GM21381 (cell line): Measurements from ENCODE around the gene GPR146.

ENCODE experiments used
- ATAC-seq: cut with Tn5 transposase; IDR thresholded peaks from one replicate; pipeline ENCODE4 v1.9.1; 2021; ENCODE audit warnings: mild to moderate bottlenecking, moderate library complexity; ENCODE audit not compliant: unreplicated experiment

GPR146 gene

DNA sequence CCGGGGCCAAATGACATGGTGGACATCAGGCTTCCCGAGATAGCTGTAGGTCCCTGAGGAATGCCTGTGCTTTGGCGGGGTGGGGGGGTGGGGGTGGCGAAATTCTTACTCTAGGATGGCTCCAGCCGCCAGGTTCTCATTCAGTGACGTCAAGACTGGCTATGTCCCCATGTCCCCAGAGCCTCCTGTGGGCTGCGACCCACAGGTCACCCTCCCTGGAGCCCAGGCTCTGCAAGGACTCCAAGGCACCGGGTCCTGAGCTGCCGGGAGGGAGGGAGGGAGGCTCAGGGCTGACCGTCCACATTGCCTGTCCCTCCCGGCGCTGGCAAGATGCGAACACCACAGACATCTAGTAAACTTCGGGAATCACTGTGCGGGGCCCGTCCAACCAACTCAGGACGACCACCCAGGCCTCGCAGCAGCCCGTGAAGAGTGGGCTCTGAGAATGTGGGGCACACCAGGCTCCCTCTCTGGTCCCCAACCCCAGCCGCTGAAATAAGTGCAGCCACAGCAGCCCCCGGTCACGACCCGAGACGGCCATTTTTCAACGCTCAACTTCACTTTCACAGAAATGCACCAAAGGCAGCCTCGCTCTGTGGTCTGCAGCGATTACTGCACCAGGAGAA is 12.6 kb downstream of the GPR146 start:
- no peak for ATAC-seq

- no peak for ATAC-seq
Measured at GRCh38 chr7:1057416-1058291, 13.3 kb downstream of the GPR146 start.

DNA sequence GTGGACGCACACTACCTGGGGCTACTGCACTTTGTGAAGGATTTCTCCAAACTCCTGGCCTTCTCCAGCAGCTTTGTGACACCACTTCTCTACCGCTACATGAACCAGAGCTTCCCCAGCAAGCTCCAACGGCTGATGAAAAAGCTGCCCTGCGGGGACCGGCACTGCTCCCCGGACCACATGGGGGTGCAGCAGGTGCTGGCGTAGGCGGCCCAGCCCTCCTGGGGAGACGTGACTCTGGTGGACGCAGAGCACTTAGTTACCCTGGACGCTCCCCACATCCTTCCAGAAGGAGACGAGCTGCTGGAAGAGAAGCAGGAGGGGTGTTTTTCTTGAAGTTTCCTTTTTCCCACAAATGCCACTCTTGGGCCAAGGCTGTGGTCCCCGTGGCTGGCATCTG is 14.0 kb downstream of the GPR146 start:
- no peak for ATAC-seq

DNA sequence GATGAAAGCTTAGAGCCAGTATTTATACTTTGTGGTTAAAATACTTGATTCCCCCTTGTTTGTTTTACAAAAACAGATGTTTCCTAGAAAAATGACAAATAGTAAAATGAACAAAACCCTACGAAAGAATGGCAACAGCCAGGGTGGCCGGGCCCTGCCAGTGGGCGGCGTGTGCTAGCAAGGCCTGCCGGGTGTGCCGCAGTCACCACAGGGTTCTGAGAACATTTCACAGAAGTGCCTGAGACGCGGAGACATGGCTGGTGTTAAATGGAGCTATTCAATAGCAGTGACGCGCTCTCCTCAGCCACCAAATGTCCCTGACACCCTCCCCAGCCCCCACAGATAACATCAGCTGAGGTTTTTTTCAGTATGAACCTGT is 14.5 kb downstream of the GPR146 start:
- no peak for ATAC-seq

- no peak for ATAC-seq
Measured at GRCh38 chr7:1059200-1060091, 15.1 kb downstream of the GPR146 start.

DNA sequence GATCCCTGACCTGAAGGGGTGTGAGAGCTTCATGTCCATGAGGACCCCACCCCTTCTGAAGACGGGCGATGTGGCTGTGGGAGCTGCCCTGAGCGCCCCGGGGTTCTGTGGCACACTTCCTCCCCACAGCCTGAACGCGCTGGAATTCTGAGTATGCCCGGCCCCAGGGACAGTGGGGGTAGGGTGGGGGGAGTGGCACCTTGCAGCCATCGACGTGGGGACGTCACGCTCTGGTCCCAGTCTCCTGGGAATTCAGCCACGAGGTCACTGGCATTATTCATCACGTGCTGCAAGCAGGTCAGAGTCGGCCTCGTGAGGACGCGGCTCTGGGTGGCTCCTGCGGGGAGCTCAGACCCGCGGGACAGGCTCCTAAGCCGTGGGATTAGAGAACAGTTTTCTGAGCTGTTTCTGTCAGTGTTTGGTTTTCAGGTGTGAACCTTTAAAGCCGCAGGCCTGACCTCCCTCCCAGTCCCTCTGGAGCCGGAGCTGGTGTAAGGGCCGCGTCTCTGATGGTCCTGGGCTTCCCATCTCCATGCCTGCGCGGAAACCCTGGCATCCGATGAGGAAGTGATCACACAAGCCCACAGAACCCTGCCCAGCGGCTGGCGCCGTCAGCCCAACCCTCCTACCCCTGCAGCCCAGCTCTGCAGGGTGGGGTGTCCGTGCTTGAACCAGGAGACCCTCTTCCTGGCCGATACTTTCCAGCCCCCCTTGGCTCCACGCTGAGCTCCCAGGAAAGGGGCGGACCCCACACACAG is 16.1 kb downstream of the GPR146 start:
- ATAC-seq: no peak

GRCh38 chr7:1061180-1061579 is 16.8 kb downstream of the GPR146 start:
- no peak for ATAC-seq

- peak; percentile 67 for ATAC-seq
Measured at GRCh38 chr7:1062296-1063294, 18.2 kb downstream of the GPR146 start.

- no peak for ATAC-seq
Measured at GRCh38 chr7:1063361-1063760, 19.0 kb downstream of the GPR146 start.

DNA sequence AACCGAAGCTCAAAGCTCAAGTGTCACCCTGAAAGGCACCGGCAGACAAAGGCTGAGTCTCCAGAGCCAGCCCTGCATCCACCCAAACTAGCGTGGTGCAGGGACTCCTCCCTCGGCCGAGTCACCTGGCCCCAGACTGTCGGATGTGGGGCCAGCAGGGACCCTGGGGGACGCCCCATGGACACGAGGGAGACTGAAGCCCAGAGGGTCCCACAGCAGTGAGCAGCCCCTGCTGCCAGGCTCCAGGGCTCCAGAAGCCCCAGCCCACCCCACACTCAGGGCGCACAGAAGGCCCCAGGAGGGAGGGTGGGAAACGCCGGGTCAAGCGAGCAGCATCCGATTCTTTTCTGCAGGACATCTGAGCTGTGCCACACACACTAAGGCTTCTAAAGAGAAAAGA is 20.2 kb downstream of the GPR146 start:
- ATAC-seq: no peak

DNA sequence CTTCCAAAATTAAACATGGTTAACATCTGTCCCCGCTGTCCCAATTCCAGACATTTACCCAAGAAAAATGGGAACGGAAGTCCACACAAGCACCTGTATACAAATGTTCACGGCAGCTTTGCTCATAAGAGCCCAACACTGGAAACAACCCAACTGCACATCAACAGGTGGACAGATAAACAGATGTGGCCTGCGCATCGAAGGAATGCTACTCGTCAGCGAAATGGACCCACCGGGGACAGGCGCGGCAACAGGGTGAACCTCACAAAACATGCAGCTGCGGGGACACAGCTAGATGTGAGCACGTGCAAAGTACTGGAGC is 20.9 kb downstream of the GPR146 start:
- ATAC-seq: no peak

GRCh38 chr7:1065585-1066241 is 21.4 kb downstream of the GPR146 start:
- ATAC-seq: peak; percentile 46

- ATAC-seq: no peak
Measured at GRCh38 chr7:1066242-1066588, 21.9 kb downstream of the GPR146 start.

- ATAC-seq: no peak
Measured at GRCh38 chr7:1068013-1068412, 23.7 kb downstream of the GPR146 start.

DNA sequence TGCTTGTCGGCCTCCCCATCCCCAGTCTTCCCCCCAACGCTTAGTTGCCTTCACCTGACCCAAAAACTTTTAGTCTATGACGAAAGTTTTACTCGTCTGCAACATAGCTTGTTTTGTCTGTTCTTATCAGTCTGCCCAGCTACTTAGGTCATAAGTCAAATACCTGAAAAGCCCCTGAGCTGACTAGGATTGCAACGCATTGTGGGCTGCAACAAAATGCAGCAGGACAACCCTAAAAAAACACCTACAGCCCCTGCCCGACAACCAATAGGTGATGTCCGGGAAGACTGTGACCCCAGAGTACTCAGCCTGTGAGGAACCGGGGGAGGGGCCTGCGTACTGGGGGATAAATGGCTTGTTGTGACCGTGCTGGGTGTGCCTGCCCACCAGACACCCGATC is 24.3 kb downstream of the GPR146 start:
- ATAC-seq: no peak

DNA sequence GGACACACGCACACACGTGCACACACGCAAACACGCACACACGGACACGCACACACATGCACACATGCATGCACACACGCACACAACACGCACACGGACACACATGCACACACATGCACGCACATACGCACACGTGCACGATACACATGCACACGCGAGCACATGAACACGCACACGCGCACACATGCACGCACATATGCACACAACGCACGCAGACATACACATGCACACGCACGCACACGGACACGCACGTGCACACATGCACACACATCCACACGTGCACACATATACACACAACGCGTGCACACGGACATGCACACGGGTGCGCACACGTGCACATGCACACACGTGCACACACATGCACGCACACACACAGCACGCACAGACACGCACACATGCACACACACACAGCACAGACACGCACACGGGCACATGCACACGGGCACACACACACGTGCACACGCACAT is 26.2 kb downstream of the GPR146 start:
- no peak for ATAC-seq

- ATAC-seq: no peak
Measured at GRCh38 chr7:1071731-1072254, 27.4 kb downstream of the GPR146 start.

- ATAC-seq: no peak
Measured at GRCh38 chr7:1073142-1073977, 29.0 kb downstream of the GPR146 start.
